Liver (tissue), 3 donors: ENCODE results near the gene TH.

ENCODE experiments used
- CTCF ChIP-seq: fragments of 150-350 bp; IDR thresholded peaks from 2 replicates; pipeline ENCODE4 v1.5.1; 2017; ENCODE audit warnings: improper control_type of control experiment, low read depth, low read length; ENCODE audit not compliant: missing input control
- EGR1 ChIP-seq, 2 donors: IDR thresholded peaks; 2 replicates each; pipeline ENCODE4 v1.6.1; 2016 to 2018; ENCODE audit warnings: antibody characterized with exemption in 2 of 2, low read depth in 2 of 2
- FOXA1 ChIP-seq: IDR thresholded peaks from 2 replicates; pipeline ENCODE4 v1.6.1; 2016; ENCODE audit warnings: antibody characterized with exemption
- GABPA ChIP-seq, 2 donors: IDR thresholded peaks in 1 of 2; conservative IDR thresholded peaks in 1 of 2; 2 replicates each; pipeline ENCODE4 v1.6.1; 2016; ENCODE audit warnings: antibody characterized with exemption in 2 of 2, mild to moderate bottlenecking in 1 of 2, moderate library complexity in 1 of 2
- HNF4G ChIP-seq: IDR thresholded peaks from 2 replicates; pipeline ENCODE4 v1.6.1; 2016; ENCODE audit warnings: antibody characterized with exemption
- JUND ChIP-seq, 2 donors: IDR thresholded peaks; 2 replicates each; pipeline ENCODE4 v1.6.1; 2016; ENCODE audit warnings: antibody characterized with exemption in 2 of 2
- RAD21 ChIP-seq, 2 donors: IDR thresholded peaks; 2 replicates each; pipeline ENCODE4 v1.6.1; 2016; ENCODE audit warnings: antibody characterized with exemption in 2 of 2, mild to moderate bottlenecking in 2 of 2
- SP1 ChIP-seq: IDR thresholded peaks from 2 replicates; pipeline ENCODE4 v1.6.1; 2018; ENCODE audit warnings: antibody characterized with exemption, mild to moderate bottlenecking
- TAF1 ChIP-seq: conservative IDR thresholded peaks from 2 replicates; pipeline ENCODE4 v1.6.1; 2016; ENCODE audit warnings: antibody characterized with exemption, mild to moderate bottlenecking
- YY1 ChIP-seq: IDR thresholded peaks from 2 replicates; pipeline ENCODE4 v1.6.1; 2016; ENCODE audit warnings: antibody characterized with exemption, mild to moderate bottlenecking
- TF ChIP-seq, protein P1 (sequence below): IDR thresholded peaks from 2 replicates; pipeline ENCODE4 v1.6.1; 2016; ENCODE audit warnings: antibody characterized with exemption, mild to moderate bottlenecking
- TF ChIP-seq, protein P2 (sequence below): IDR thresholded peaks from 2 replicates; pipeline ENCODE4 v1.6.1; 2016; ENCODE audit warnings: antibody characterized with exemption
- TF ChIP-seq, protein P3 (sequence below): IDR thresholded peaks from 2 replicates; pipeline ENCODE4 v1.6.1; 2016; ENCODE audit warnings: antibody characterized with exemption
- donor health status: healthy.
- donor health status: healthy.

GRCh38 chr11:2127482-2128129 is 44.0 kb downstream of the TH start:
- TF ChIP-seq EGR1 (IDR thresholded peaks at IDR 0.05; ENCODE audit: low read depth in 2 of 2) (no peak), RAD21 (IDR thresholded peaks at IDR 0.05) (no peak), CTCF (no peak), TAF1 (no peak), SP1 (no peak), FOXA1 (no peak), HNF4G (no peak), YY1 (no peak), GABPA (IDR thresholded peaks at IDR 0.05 in 1 of 2, conservative IDR thresholded peaks at IDR 0.05 in 1 of 2) (no peak), JUND (IDR thresholded peaks at IDR 0.05) (no peak)
- TF ChIP-seq, protein P1, sequence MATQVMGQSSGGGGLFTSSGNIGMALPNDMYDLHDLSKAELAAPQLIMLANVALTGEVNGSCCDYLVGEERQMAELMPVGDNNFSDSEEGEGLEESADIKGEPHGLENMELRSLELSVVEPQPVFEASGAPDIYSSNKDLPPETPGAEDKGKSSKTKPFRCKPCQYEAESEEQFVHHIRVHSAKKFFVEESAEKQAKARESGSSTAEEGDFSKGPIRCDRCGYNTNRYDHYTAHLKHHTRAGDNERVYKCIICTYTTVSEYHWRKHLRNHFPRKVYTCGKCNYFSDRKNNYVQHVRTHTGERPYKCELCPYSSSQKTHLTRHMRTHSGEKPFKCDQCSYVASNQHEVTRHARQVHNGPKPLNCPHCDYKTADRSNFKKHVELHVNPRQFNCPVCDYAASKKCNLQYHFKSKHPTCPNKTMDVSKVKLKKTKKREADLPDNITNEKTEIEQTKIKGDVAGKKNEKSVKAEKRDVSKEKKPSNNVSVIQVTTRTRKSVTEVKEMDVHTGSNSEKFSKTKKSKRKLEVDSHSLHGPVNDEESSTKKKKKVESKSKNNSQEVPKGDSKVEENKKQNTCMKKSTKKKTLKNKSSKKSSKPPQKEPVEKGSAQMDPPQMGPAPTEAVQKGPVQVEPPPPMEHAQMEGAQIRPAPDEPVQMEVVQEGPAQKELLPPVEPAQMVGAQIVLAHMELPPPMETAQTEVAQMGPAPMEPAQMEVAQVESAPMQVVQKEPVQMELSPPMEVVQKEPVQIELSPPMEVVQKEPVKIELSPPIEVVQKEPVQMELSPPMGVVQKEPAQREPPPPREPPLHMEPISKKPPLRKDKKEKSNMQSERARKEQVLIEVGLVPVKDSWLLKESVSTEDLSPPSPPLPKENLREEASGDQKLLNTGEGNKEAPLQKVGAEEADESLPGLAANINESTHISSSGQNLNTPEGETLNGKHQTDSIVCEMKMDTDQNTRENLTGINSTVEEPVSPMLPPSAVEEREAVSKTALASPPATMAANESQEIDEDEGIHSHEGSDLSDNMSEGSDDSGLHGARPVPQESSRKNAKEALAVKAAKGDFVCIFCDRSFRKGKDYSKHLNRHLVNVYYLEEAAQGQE: no peak
- TF ChIP-seq, protein P2, sequence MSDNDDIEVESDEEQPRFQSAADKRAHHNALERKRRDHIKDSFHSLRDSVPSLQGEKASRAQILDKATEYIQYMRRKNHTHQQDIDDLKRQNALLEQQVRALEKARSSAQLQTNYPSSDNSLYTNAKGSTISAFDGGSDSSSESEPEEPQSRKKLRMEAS: no peak
- TF ChIP-seq, protein P3, sequence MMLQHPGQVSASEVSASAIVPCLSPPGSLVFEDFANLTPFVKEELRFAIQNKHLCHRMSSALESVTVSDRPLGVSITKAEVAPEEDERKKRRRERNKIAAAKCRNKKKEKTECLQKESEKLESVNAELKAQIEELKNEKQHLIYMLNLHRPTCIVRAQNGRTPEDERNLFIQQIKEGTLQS: no peak
